Urinary bladder (tissue), 4 donors: ENCODE data around the gene MYH10. TPM values are rescaled to one million over a fixed set of nuclear protein-coding genes. Genes with fewer than 3 reads are reported as not detected.
"Not testable (repeated sequence)": the region's sequence is repeated elsewhere in the genome, so short reads cannot be mapped to it uniquely, and the experiment has no call there.

Experiments
- DNase-seq: peaks from one replicate; pipeline ENCODE4 v3.0.0-alpha.2; 2015; ENCODE audit errors: extremely low spot score
- H3K27ac ChIP-seq: one replicate; pipeline ENCODE4 v1.5.1; 2013; ENCODE audit warnings: low read depth, mild to moderate bottlenecking, moderate library complexity
- H3K36me3 ChIP-seq: one replicate; pipeline ENCODE4 v1.6.1; 2013; ENCODE audit warnings: mild to moderate bottlenecking, moderate library complexity; ENCODE audit not compliant: insufficient read depth
- H3K4me1 ChIP-seq: one replicate; pipeline ENCODE4 v1.6.1; 2013; ENCODE audit warnings: mild to moderate bottlenecking, moderate library complexity; ENCODE audit not compliant: insufficient read depth
- H3K4me3 ChIP-seq: one replicate; pipeline ENCODE4 v1.5.1; 2013; ENCODE audit warnings: low read depth, low read length
- WGBS: extraction: QIAGEN DNeasy Blood & Tissue Kit; methylation state at CpG from one replicate; pipeline ENCODE4 v1.1.7; 2013; 5-methylcytosine and 5-hydroxymethylcytosine counted together
- polyA plus RNA-seq: library from polyadenylated mRNA; stranded (reverse); fragments of 200-250 nt; gene quantifications from one replicate; pipeline ENCODE4 v1.2.3, GENCODE V29; 2013
- total RNA-seq: library from RNA; depleted of rRNA; stranded (reverse); fragments of >200 nt; gene quantifications from one replicate; pipeline ENCODE4 v1.2.3, GENCODE V29; 2014
- donor health status: healthy with polysubstance abuse.
- donor health status: healthy.

MYH10 gene
- total and polyA plus RNA-seq, 2 donors, result 21.5 to 152 TPM

DNA sequence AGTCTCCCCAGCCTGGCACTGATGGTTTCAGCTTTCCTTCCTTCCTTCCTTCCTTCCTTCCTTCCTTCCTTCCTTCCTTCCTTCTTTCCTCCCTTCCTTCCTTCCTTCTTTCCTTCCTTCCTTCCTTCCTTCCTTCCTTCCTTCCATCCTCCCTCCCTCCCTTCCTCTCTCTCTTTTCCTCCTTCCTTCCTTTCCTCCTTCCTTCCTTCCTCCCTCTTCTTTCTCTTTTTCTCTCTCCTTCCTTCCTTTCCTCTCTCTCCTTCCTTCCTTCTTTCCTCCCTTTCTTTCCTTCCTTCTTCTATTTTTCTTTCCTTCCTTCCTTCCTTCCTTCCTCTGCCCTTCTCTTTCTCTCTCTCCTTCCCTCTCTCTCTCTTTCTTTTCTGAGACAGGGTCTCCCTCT lies 30.2 kb upstream of the MYH10 start:
- not testable (repeated sequence) for H3K4me3 ChIP-seq, DNase-seq, H3K27ac ChIP-seq, H3K4me1 ChIP-seq, H3K36me3 ChIP-seq

DNA sequence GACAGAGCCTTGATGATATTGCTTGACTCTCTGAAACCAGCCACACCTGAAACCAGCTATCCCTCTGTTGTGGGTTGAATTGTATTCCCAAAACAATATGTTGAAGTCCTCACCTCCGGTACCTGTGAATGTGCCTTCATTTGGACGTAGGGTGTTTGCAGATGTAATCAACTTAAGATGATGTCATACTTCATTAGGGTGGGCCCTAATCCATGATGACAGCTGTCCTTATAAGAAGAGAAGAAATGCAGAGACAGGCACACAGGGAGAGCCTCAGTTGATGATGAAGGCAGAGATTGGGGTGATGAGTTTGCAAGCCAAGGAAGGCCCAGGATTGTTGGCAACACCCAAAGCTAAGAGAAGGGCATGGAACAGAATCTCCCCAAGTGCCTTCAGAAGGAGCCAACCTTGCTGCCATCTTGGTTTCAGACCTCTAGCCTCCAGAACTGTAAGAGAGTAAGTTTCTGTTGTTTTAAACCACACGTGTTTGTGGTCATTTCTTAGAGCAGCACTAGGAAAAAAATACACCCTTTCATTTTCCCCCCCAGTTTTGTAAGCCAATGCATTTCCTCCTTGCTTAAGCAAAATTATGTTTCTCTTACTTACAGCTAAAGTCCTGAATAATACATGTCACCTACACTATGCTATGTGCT lies 29.4 kb upstream of the MYH10 start:
- Histone ChIP-seq H3K27ac (no peak overlapping the region), H3K4me3 (no peak overlapping the region), H3K4me1 (no peaks in the 10 kb centered on the region), H3K36me3 (no peaks in the 10 kb centered on the region)
- 83% methylated on average over 3 of the region's 3 CpGs for WGBS
- DNase-seq, result no peak

DNA sequence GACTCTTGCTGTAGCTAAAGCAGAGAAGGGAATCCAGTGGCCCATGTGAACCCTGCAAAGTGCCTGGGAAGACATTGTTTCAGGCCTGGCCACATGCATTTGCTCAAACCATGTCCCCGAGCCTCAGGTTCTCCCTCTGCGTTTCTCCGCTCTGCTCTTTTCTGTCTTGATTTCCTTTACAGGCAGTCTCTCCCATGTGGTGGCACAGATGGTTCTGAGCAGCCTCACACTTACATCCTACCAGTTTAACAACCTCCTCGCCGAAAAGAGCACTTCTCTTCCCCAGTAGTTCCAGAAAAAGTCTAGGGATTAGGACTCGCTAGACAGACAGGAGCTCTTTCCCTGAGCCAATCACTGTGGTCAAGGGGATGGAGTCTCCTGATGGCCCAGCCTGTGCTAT lies 28.3 kb upstream of the MYH10 start:
- no peaks in the 10 kb centered on the region for H3K4me1 ChIP-seq
- H3K36me3 ChIP-seq, result no peaks in the 10 kb centered on the region
- H3K27ac ChIP-seq, result no peak overlapping the region
- WGBS, result 94% methylated on average over 6 of the region's 6 CpGs
- H3K4me3 ChIP-seq, result no peak overlapping the region
- DNase-seq, result no peak

DNA sequence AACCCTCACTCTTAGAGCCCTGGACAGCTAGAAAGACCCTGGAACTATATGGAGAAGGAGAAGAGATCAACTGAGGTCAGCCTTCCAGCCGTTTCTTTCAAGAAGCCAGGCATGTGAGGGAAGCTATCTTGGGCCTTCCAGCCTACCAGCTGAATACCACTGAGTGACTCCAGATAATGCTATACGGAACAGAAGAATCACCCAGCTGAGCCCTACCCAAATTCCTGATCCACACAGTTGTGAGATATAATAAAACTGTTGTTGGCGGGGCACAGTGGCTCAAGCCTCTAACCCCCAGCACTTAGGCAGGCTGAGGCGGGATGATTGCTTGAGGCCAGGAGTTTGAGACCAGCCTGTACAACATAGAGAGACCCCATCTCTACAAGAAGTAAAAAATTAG lies 26.2 kb upstream of the MYH10 start:
- no peak for DNase-seq
- Histone ChIP-seq H3K36me3 (no peaks in the 10 kb centered on the region), H3K4me1 (no peaks in the 10 kb centered on the region), H3K4me3 (no peak overlapping the region), H3K27ac (no peak overlapping the region)
- 96% methylated on average over 4 of the region's 4 CpGs for WGBS

DNA sequence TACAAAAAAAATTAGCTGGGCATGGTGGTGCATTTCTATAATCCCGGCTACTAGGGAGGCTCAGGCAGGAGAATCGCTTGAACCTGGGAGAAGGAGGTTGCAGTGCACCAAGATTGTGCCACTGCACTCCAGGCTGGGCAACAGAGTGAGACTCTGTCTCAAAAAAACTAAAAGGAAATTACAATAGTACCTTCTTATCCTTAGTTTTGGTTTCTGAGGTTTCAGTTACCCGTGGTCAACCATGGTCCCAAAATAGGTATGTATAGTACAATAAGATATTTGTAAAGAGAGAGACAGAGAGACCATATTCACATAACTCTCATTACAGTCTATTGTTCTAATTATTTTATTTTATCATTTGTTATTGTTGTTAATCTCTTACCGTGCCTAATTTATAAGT lies 24.3 kb upstream of the MYH10 start:
- Histone ChIP-seq H3K4me1 (no peaks in the 10 kb centered on the region), H3K36me3 (no peaks in the 10 kb centered on the region), H3K4me3 (no peak overlapping the region), H3K27ac (no peak overlapping the region)
- WGBS, result 88% methylated on average over 4 of the region's 4 CpGs
- no peak for DNase-seq

DNA sequence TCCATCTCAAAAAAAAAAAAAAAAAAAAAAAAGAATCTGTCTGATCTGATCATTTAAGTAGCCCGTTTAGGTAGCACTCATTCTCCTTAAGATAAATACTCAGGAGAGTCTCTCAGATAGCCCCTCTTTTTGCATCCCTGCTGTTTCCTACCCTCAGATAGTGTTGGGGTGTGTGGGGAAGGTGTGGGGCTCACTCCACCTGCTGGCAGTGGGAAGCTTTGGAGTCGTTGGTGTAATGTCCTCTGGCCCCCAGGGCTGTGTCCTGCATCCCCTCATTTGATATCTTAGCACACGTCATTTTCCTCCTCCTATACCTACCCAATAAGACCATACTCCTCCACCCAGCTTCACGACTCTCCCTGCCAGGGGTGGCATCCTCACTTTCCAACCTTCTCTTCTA lies 20.5 kb upstream of the MYH10 start:
- Histone ChIP-seq H3K27ac (no peak overlapping the region), H3K36me3 (no peaks in the 10 kb centered on the region), H3K4me3 (no peak overlapping the region), H3K4me1 (no peaks in the 10 kb centered on the region)
- WGBS, result 58% methylated on average over 4 of the region's 4 CpGs
- no peak for DNase-seq

DNA sequence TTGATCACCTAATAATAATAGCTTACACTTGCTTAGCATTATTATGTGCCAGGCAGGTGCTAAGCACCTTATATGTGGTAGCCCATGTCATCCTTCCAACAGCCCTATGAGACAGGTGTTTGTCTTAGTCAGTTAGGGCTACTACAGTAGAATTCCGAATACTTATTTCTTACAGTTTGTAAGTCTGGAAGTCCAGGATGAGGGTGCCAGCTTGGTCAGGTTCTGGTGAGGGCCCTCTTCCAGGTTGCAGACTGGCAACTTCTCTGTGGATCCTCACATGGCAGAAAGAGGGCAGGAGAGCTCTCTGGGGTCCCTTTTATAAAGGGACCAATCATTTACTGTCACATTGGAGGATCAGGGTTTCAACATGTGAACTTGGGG lies 19.6 kb upstream of the MYH10 start:
- 97% methylated on average over 1 of the region's 1 CpG for WGBS
- no peaks in the 10 kb centered on the region for H3K4me1 ChIP-seq
- no peak overlapping the region for H3K4me3 ChIP-seq
- H3K27ac ChIP-seq, result no peak overlapping the region
- no peaks in the 10 kb centered on the region for H3K36me3 ChIP-seq
- DNase-seq, result no peak

DNA sequence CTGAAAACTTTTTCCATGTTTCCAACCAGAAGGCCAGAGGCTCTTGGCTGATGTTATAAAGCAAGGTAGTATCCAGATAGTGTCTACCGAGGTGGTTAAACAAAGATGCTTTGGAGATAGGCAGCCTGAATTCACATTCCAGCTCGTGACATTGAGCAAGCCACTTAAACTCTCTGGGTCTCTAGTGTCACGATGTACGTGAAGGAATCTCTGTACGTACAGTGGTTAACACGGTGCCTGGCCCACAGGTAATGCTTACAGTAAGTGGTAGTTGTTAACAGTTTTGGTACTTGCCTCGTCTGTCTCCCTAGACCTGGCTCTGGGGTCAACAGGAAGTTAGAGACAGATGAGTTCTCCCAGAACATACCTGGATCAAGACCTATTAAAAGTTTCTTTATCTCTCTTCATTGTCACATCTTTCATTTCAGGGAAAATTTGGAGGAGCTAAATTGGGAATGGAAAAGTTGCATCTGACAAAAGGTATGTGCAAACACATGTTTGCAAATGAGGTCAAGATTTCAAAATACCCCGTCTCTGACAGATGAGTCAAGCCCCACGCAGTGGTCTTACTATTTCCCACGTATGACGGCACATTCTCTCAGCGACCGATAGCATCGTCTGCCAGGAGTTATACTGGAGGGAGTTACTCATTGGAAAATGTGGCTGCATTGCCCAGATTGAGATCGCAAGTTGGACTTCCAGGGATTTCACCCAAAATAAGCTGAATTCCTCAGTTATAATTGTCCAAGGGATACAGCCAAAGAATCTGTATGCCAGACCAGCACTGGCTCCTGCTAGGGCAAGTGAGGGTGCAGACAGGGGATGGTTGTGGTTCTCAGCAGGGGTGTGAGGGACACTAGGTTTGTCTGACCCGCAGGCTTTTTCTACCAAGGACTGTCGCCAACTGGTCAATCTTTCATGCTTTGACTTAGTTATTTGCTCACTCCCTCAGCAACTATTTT lies 18.9 kb upstream of the MYH10 start:
- H3K4me1 ChIP-seq, result no peaks in the 10 kb centered on the region
- H3K36me3 ChIP-seq, result no peaks in the 10 kb centered on the region
- DNase-seq, result no peak
- no peak overlapping the region for H3K4me3 ChIP-seq
- WGBS, result 68% methylated on average over 17 of the region's 17 CpGs
- H3K27ac ChIP-seq, result no peak overlapping the region

DNA sequence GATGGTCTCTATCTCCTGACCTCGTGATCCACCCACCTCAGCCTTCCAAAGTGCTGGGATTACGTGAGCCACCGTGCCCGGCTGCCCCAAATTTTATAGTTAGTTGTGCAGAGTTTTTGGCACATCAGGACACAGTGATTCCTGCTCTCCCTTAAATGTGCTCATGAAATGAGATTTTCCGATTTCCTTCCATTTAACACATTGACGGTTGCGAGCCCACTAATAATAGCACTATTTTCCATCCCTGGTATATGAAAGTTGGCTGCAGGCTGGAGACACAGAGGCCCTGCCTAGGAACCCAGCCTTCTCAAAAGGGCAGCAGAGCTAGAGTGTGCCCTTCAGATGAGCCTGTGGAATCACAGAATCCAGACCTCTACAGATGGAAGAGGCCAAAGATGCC lies 17.4 kb upstream of the MYH10 start:
- Histone ChIP-seq H3K36me3 (no peaks in the 10 kb centered on the region), H3K4me1 (no peaks in the 10 kb centered on the region), H3K27ac (no peak overlapping the region), H3K4me3 (no peak overlapping the region)
- 93% methylated on average over 7 of the region's 7 CpGs for WGBS
- DNase-seq, result no peak

DNA sequence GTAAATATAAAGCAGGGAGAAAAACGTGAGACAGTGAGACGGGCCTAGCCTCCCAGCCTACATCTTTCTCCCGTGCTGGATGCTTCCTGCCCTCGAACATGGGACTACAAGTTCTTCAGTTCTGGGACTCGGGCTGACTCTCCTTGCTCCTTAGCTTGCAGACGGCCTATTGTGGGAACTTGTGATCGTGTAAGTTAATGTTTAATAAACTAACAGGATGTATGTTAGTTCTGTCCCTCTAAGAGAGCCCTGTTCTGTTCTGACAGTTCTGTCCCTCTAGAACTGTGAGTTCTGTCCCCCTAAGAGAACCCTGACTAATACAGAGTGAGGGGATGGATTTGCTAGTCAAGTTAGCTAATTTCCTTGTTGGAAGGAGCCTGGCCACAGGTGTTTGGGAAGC lies 16.7 kb upstream of the MYH10 start:
- Histone ChIP-seq H3K4me1 (no peaks in the 10 kb centered on the region), H3K4me3 (no peak overlapping the region), H3K27ac (no peak overlapping the region), H3K36me3 (no peaks in the 10 kb centered on the region)
- WGBS, result 87% methylated on average over 7 of the region's 7 CpGs
- no peak for DNase-seq

DNA sequence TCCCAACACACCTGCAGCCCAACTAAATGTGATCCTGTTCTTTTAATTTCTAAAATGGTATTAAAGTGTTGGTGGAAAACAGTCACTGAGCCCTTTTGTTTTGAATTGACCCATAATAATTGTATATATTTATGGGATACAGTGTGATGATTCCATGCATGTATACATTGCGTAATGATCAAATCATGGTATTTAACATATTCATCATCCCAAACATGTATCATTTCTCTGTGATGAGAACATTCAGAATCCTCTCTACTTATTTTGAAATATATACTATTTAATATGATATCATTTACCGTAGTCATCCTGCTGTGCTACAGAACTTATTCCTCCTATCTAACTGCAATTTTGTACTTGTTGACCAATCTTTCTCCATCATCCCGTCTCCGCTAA lies 14.0 kb upstream of the MYH10 start:
- WGBS, result 95% methylated on average over 4 of the region's 4 CpGs
- no peaks in the 10 kb centered on the region for H3K4me1 ChIP-seq
- no peak for DNase-seq
- H3K27ac ChIP-seq, result no peak overlapping the region
- H3K36me3 ChIP-seq, result no peaks in the 10 kb centered on the region
- H3K4me3 ChIP-seq, result no peak overlapping the region

DNA sequence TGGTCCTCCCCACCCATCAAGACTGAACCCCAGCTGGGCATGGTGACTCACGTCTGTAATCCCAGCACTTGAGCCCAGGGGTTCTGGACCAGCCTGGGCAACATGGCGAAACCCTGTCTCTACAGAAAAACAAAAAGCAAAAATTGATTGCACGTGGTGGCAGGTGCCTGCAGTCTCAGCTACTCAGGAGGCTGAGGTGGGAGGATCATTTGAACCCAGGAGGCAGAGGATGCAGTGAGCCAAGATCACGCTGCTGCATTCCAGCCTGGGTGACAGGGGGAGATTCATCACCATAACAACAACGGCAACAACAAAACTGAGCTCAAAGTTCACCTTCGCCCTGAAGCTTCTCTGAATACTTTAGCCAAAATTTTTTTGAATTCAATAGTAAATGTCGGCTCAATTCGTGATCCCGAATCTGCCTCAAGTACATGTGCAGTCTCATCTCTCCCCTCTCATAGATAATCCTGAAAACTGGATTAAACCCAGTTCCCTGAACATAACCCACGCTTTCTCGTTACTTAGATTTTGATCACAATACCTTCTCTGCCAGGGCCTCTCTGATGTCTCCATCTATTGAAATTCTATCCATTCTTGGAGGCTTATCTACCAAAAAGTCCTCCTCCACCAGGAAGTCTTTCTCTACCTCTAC lies 13.5 kb upstream of the MYH10 start:
- no peaks in the 10 kb centered on the region for H3K4me1 ChIP-seq
- no peak for DNase-seq
- no peaks in the 10 kb centered on the region for H3K36me3 ChIP-seq
- H3K4me3 ChIP-seq, result no peak overlapping the region
- 79% methylated on average over 11 of the region's 11 CpGs for WGBS
- no peak overlapping the region for H3K27ac ChIP-seq

DNA sequence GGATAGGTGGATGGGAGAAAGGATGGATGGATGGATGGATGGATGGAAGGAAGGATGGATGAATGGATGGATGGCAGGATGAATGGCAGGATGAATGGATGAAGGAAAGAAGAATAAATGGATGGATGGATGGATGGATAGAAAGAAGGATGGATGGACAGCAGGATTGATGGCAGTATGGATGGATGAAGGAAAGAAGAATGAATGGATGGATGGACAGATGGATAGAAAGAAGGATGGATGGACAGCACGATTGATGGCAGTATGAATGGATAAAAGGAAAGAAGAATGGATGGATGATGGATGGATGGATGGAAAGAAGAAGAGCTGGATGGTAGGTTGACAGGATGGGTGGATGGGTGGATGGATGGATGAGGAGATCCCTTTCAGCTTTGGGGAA lies 9.2 kb upstream of the MYH10 start:
- Histone ChIP-seq H3K27ac (no peak overlapping the region), H3K4me1 (no peaks in the 10 kb centered on the region), H3K36me3 (no peaks in the 10 kb centered on the region), H3K4me3 (no peak overlapping the region)
- WGBS, result 92% methylated on average over 1 of the region's 1 CpG
- DNase-seq, result no peak

DNA sequence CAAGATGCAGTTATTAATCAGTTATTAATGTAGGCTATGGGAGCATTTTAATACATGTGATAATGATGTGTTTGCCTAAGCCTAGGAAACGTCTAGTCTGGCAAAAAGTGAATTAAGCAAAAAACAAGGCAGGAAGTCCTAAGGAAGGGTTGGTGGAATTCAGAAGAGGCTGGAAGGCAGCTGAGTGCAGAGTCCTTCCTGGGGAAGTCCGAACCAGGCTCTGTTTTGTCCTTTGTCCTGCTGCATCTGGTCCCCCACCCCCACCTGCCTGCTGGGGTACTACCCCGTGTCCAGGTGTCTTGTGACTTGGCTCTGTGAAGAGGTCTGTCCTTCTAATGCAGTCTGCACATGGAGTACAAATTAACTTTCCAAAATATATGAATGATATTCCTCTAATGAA lies 1.5 kb upstream of the MYH10 start:
- 56% methylated on average over 3 of the region's 3 CpGs for WGBS
- Histone ChIP-seq H3K4me1 (no peaks in the 10 kb centered on the region), H3K27ac (no peak overlapping the region), H3K36me3 (no peaks in the 10 kb centered on the region), H3K4me3 (no peak overlapping the region)
- no peak for DNase-seq
